Neural cell (in vitro differentiated cells): ENCODE measurements around the gene DDX47. TPM values are rescaled to one million over a fixed set of nuclear protein-coding genes. Genes with fewer than 3 reads are reported as not detected.

Experiments used
- H2AFZ ChIP-seq: fragments of 200-600, 300-800 bp; sonication (generic), shearing (Covaris generic); 2 replicates; pipeline ENCODE4 v1.6.0; 2014; ENCODE audit warnings: low read depth, mild to moderate bottlenecking, antibody characterized with exemption, low read length, moderate library complexity
- H3F3A ChIP-seq: fragments of 200-600 bp; shearing (Covaris generic); 2 replicates; pipeline ENCODE4 v1.6.1; 2016; ENCODE audit warnings: mild to moderate bottlenecking, moderate library complexity, mixed read lengths, antibody characterized with exemption, low read length; ENCODE audit not compliant: insufficient read depth, poor library complexity, severe bottlenecking
- H3K27ac ChIP-seq: fragments of 200-600, 300-800 bp; sonication (generic), shearing (Covaris generic); 2 replicates; pipeline ENCODE4 v1.5.1; 2014; ENCODE audit warnings: mild to moderate bottlenecking, low read length, moderate library complexity
- H3K27me3 ChIP-seq: fragments of 300-800, 200-600 bp; sonication (generic), shearing (Covaris generic); 2 replicates; pipeline ENCODE4 v1.6.0; 2014; ENCODE audit warnings: mild to moderate bottlenecking, low read depth, low read length, moderate library complexity; ENCODE audit not compliant: insufficient read depth
- H3K36me3 ChIP-seq: fragments of 300-800, 200-600 bp; sonication (generic), shearing (Covaris generic); 2 replicates; pipeline ENCODE4 v1.5.1; 2014; ENCODE audit warnings: mild to moderate bottlenecking, antibody characterized with exemption, low read length, moderate library complexity; ENCODE audit not compliant: insufficient read depth
- H3K4me2 ChIP-seq: fragments of 300-800, 200-600 bp; sonication (generic), shearing (Covaris generic); 2 replicates; pipeline ENCODE4 v1.6.0; 2014; ENCODE audit warnings: mild to moderate bottlenecking, low read length
- H3K4me3 ChIP-seq: fragments of 300-800, 200-600 bp; sonication (generic), shearing (Covaris generic); 2 replicates; pipeline ENCODE4 v1.5.1; 2014; ENCODE audit warnings: mild to moderate bottlenecking, low read length, moderate library complexity
- H3K79me2 ChIP-seq: fragments of 200-600 bp; shearing (Covaris generic); replicated peaks from 2 replicates; pipeline ENCODE4 v1.6.0; 2014; ENCODE audit warnings: mild to moderate bottlenecking, low read length, moderate library complexity; ENCODE audit not compliant: insufficient read depth
- H3K9ac ChIP-seq: fragments of 300-800, 200-600 bp; sonication (generic), shearing (Covaris generic); 2 replicates; pipeline ENCODE4 v1.6.1; 2016; ENCODE audit warnings: mild to moderate bottlenecking, low read length, mixed read lengths
- H3K9me2 ChIP-seq: fragments of 200-600 bp; shearing (Covaris generic); 2 replicates; pipeline ENCODE4 v1.6.1; 2016; ENCODE audit warnings: mild to moderate bottlenecking, low read length, mixed read lengths; ENCODE audit not compliant: insufficient read depth
- H3K9me3 ChIP-seq: fragments of 200-600, 300-800 bp; sonication (generic), shearing (Covaris generic); 2 replicates; pipeline ENCODE4 v1.6.1; 2016; ENCODE audit warnings: mild to moderate bottlenecking, mixed run types, low read length, moderate library complexity, mixed read lengths
- H4K20me1 ChIP-seq: fragments of 200-600 bp; shearing (Covaris generic); 2 replicates; pipeline ENCODE4 v1.6.1; 2016; ENCODE audit warnings: mild to moderate bottlenecking, mixed run types; ENCODE audit not compliant: insufficient read depth
- CTCF ChIP-seq: fragments of 450-650 bp; IDR thresholded peaks from 2 replicates; pipeline ENCODE4 v1.5.1; 2014; ENCODE audit warnings: antibody characterized with exemption, mild to moderate bottlenecking, moderate library complexity; ENCODE audit not compliant: poor library complexity, severe bottlenecking
- EP300 ChIP-seq: fragments of 450-650 bp; conservative IDR thresholded peaks from 2 replicates; pipeline ENCODE4 v1.6.1; 2014; ENCODE audit warnings: antibody characterized with exemption, mild to moderate bottlenecking, moderate library complexity; ENCODE audit not compliant: poor library complexity, severe bottlenecking
- EZH2 ChIP-seq: fragments of 200-600, 300-800 bp; shearing (Covaris generic), sonication (generic); IDR thresholded peaks from 2 replicates; pipeline ENCODE4 v1.6.1; 2014; ENCODE audit warnings: antibody characterized with exemption, low read length, borderline replicate concordance, mild to moderate bottlenecking; ENCODE audit not compliant: insufficient read depth, poor library complexity, severe bottlenecking
- MXI1 ChIP-seq: fragments of 450-650 bp; conservative IDR thresholded peaks from 2 replicates; pipeline ENCODE4 v1.6.1; 2014; ENCODE audit warnings: antibody characterized with exemption, mild to moderate bottlenecking; ENCODE audit not compliant: poor library complexity, severe bottlenecking
- POLR2AphosphoS5 ChIP-seq: IDR thresholded peaks from 2 replicates; pipeline ENCODE4 v1.6.1; 2012
- RAD21 ChIP-seq: fragments of 450-650 bp; conservative IDR thresholded peaks from 2 replicates; pipeline ENCODE4 v1.6.1; 2014; ENCODE audit warnings: antibody characterized with exemption, mild to moderate bottlenecking, moderate library complexity
- REST ChIP-seq: IDR thresholded peaks from 2 replicates; pipeline ENCODE4 v1.6.1; 2012; ENCODE audit warnings: borderline replicate concordance
- SMC3 ChIP-seq: fragments of 450-650 bp; conservative IDR thresholded peaks from 2 replicates; pipeline ENCODE4 v1.6.1; 2014; ENCODE audit warnings: antibody characterized with exemption, mild to moderate bottlenecking, moderate library complexity; ENCODE audit not compliant: poor library complexity
- TAF1 ChIP-seq: IDR thresholded peaks from 2 replicates; pipeline ENCODE4 v1.6.1; 2012; ENCODE audit warnings: low read depth
- polyA plus RNA-seq: library from polyadenylated mRNA; depleted of rRNA; stranded (reverse); fragments of >200 nt; gene quantifications from 2 replicates; pipeline ENCODE4 v1.2.3, GENCODE V29; 2014

DDX47 gene
- polyA plus RNA-seq, 1 donor from 2014 or later, result 97.6 TPM

- Histone ChIP-seq H3K4me3 (no peak overlapping the region), H2AFZ (no peak overlapping the region), H4K20me1 (no peaks in the 10 kb centered on the region), H3K9me2 (no peaks in the 10 kb centered on the region), H3K36me3 (no peaks in the 10 kb centered on the region), H3K9me3 (no peaks in the 10 kb centered on the region), H3K79me2 (no peaks in the 10 kb centered on the region), H3F3A (no peaks in the 10 kb centered on the region), H3K9ac (no peak overlapping the region), H3K27ac (no peak overlapping the region), H3K27me3 (no peaks in the 10 kb centered on the region), H3K4me2 (no peak overlapping the region)
- TF ChIP-seq POLR2AphosphoS5 (no peak), REST (no peak), EZH2 (no peak), SMC3 (no peak), MXI1 (no peak), EP300 (no peak), RAD21 (no peak), CTCF (no peak), TAF1 (no peak)
Measured at GRCh38 chr12:12790956-12791355, 22.2 kb upstream of the DDX47 start.

GRCh38 chr12:12791756-12792369 is 21.3 kb upstream of the DDX47 start:
- H3K9me2 ChIP-seq, result no peaks in the 10 kb centered on the region
- no peaks in the 10 kb centered on the region for H3K36me3 ChIP-seq
- H3K27me3 ChIP-seq, result no peaks in the 10 kb centered on the region
- H3K4me3 ChIP-seq, result no peak overlapping the region
- H3K9me3 ChIP-seq, result no peaks in the 10 kb centered on the region
- H2AFZ ChIP-seq, result no peak overlapping the region
- no peaks in the 10 kb centered on the region for H3K79me2 ChIP-seq
- H3F3A ChIP-seq, result no peaks in the 10 kb centered on the region
- H3K4me2 ChIP-seq, result no peak overlapping the region
- H3K9ac ChIP-seq, result no peak overlapping the region
- TF ChIP-seq REST (no peak), MXI1 (no peak), EP300 (no peak), SMC3 (no peak), POLR2AphosphoS5 (no peak), EZH2 (no peak), CTCF (no peak), RAD21 (no peak), TAF1 (no peak)
- H3K27ac ChIP-seq, result no peak overlapping the region
- H4K20me1 ChIP-seq, result no peaks in the 10 kb centered on the region
